Retinal pigment epithelial cell (primary cell): ENCODE data around the gene MATCAP1.

ENCODE experiments used
- DNase-seq: peaks from one replicate; pipeline ENCODE4 v3.0.0-alpha.2; 2010; ENCODE audit warnings: low read depth
- H3K4me3 ChIP-seq: 2 replicates; pipeline ENCODE4 v1.5.1; 2011; ENCODE audit warnings: mild to moderate bottlenecking, low read length, control low read depth, moderate library complexity
- TF ChIP-seq, protein P1 (sequence below): conservative IDR thresholded peaks from 2 replicates; pipeline ENCODE4 v1.5.1; 2011; ENCODE audit warnings: low read depth, low read length, control low read depth, inconsistent platforms

MATCAP1 gene

GRCh38 chr16:67226804-67227566, 43.2 kb upstream of the MATCAP1 start, which contains the start of gene TMEM208:
Gene TMEM208, plus strand, starts transcription at chr16:67227130. Its CDS starts 89 bp downstream, at chr16:67227219.
- peak; percentile 87 for DNase-seq
- H3K4me3 ChIP-seq = peak within 1 kb of the TSS; percentile 98
- TF ChIP-seq, protein P1, sequence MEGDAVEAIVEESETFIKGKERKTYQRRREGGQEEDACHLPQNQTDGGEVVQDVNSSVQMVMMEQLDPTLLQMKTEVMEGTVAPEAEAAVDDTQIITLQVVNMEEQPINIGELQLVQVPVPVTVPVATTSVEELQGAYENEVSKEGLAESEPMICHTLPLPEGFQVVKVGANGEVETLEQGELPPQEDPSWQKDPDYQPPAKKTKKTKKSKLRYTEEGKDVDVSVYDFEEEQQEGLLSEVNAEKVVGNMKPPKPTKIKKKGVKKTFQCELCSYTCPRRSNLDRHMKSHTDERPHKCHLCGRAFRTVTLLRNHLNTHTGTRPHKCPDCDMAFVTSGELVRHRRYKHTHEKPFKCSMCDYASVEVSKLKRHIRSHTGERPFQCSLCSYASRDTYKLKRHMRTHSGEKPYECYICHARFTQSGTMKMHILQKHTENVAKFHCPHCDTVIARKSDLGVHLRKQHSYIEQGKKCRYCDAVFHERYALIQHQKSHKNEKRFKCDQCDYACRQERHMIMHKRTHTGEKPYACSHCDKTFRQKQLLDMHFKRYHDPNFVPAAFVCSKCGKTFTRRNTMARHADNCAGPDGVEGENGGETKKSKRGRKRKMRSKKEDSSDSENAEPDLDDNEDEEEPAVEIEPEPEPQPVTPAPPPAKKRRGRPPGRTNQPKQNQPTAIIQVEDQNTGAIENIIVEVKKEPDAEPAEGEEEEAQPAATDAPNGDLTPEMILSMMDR = peak; percentile 18

GRCh38 chr16:67226295-67226803, 42.6 kb upstream of the MATCAP1 start:
- no peak for DNase-seq

DNA sequence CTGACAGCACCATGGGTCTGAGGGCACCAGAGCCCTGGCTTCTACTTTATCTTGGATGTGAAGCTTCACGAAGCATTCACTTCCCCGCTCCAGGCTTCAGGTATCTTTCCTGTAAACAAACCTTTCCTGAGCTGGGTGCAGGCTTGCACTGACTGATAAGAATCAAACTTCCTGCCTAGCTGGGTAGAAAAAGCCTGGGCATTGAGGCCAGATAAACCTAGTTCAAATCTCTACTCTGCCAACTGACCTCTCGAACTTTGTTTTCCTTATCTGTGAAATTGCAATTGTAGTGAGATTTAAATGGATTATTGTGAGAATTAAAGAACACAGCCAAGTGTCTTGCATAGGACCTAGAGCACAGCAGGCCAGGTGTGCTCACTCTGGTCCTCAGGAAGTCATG, 40.2 kb upstream of the MATCAP1 start:
- TF ChIP-seq, protein P1 = no peak
- no peak for DNase-seq
- no peak overlapping the region for H3K4me3 ChIP-seq

More at GRCh38 chr16:67226295-67226803, 42.6 kb upstream of the MATCAP1 start:
- peak overlapping the region; percentile 98 for H3K4me3 ChIP-seq
- TF ChIP-seq, protein P1 = no peak

GRCh38 chr16:67216612-67217490, 33.1 kb upstream of the MATCAP1 start:
- no peak overlapping the region for H3K4me3 ChIP-seq
- TF ChIP-seq, protein P1 = no peak
- DNase-seq = no peak

- TF ChIP-seq, protein P1 = no peak
- no peak overlapping the region for H3K4me3 ChIP-seq
- DNase-seq = no peak
Observed at GRCh38 chr16:67215706-67216105, 31.9 kb upstream of the MATCAP1 start.

DNA sequence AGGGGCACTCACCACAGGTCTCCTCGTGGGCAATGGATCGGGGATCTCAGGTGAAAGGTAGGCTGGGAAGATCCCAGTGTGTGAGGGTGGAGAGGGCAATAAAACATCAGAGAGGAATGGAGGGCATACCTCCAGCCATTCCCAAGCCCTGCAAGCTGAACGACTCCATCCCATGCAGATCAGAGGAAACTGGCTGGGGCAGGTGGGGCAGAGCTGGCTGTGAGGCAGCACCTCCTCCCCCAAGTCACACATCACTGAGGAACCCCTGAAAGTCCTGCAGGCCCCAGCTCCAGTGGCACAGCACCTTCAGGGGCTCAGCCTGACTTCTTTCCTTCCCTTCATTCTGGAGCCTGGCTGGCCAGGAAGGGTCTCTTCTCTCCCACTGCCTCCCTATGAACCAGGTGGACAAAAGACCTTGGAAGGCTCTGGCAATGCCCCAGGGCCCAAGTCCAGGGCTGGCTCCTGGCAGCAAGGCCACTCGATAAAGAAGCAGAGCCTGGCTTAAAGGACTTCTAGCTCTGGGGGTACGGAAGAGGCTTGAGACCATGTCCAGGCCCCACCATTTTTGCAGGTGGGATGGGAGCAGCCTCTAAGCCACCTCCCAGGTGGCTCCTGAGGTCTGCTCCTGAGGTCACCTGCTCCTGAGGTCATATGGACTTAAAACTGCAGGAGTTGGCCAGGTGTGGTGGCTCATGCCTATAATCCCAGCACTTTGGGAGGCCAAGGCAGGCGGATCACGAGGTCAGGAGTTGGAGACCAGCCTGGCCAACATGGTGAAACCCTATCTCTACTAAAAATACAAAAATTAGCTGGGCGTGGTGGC, 29.6 kb upstream of the MATCAP1 start:
- TF ChIP-seq, protein P1 = no peak
- H3K4me3 ChIP-seq = no peak overlapping the region

More for the DNA sequence above, 29.6 kb upstream of the MATCAP1 start:
- no peak for DNase-seq
